H1 (cell line): ENCODE data around the gene RNF8. TPM values are rescaled to one million over a fixed set of nuclear protein-coding genes. Genes with fewer than 3 reads are reported as not detected.

Source experiments
- CTCF ChIA-PET: fragments of 300-600 bp; sonication (Branson Sonifier 250); formaldehyde crosslinking; loops from one replicate; lab custom pipeline; 2021; ENCODE audit not compliant: partially characterized antibody; lab: Charles Lee
- POLR2A ChIA-PET: fragments of 300-600 bp; sonication (Branson Sonifier 250); formaldehyde crosslinking; loops from one replicate; lab custom pipeline; 2021; ENCODE audit warnings: inconsistent platforms; ENCODE audit not compliant: partially characterized antibody; lab: Charles Lee
- DNase-seq, 2 experiments: peaks; one replicate each; pipeline versions ENCODE4 v3.0.0 to v3.0.0-alpha.2; 2010 to 2022; ENCODE audit warnings: low spot score in 2 of 2, low read depth in 1 of 2, mixed read lengths in 1 of 2
- FAIRE-seq: peaks from 2 replicates; lab custom pipeline; 2011; peaks lifted over from hg19 to GRCh38; lab: Jason Lieb, UNC
- H2AFZ ChIP-seq: 2 replicates; pipeline ENCODE4 v1.8.1; 2012; ENCODE audit warnings: low read length, inconsistent platforms
- H2AK5ac ChIP-seq: 2 replicates; pipeline ENCODE4 v1.6.1; 2013; ENCODE audit warnings: low read depth, low read length
- H2BK120ac ChIP-seq: replicated peaks from 2 replicates; pipeline ENCODE3; 2013; ENCODE audit warnings: low read depth, low read length, inconsistent platforms
- H2BK12ac ChIP-seq: 2 replicates; pipeline ENCODE4 v1.6.1; 2013; ENCODE audit warnings: low read depth, low read length
- H2BK15ac ChIP-seq: 2 replicates; pipeline ENCODE4 v1.6.1; 2013; ENCODE audit warnings: low read length
- H2BK20ac ChIP-seq: 2 replicates; pipeline ENCODE4 v1.6.1; 2013; ENCODE audit warnings: low read length
- H2BK5ac ChIP-seq: 2 replicates; pipeline ENCODE4 v1.6.1; 2013; ENCODE audit warnings: low read depth, low read length
- H3K14ac ChIP-seq: 2 replicates; pipeline ENCODE4 v1.6.1; 2013; ENCODE audit warnings: inconsistent platforms; ENCODE audit not compliant: insufficient read length
- H3K18ac ChIP-seq: 2 replicates; pipeline ENCODE4 v1.6.1; 2013; ENCODE audit warnings: low read length; ENCODE audit errors: extremely low read depth
- H3K23ac ChIP-seq: 2 replicates; pipeline ENCODE4 v1.6.1; 2013; ENCODE audit warnings: inconsistent platforms; ENCODE audit not compliant: insufficient read length
- H3K23me2 ChIP-seq: 2 replicates; pipeline ENCODE4 v1.6.1; 2013; ENCODE audit warnings: low read depth, low read length
- H3K27ac ChIP-seq: 2 replicates; pipeline ENCODE4 v1.6.1; 2011; ENCODE audit warnings: low read depth, low read length, inconsistent platforms
- H3K27me3 ChIP-seq, 4 experiments: replicated peaks in 1 of 4; 1 replicate in 1 of 4; 2 replicates in 3 of 4; pipeline versions ENCODE4 v1.6.1 to v1.8.1; 2011 to 2013; ENCODE audit warnings: low read length in 3 of 4, mild to moderate bottlenecking in 3 of 4, inconsistent platforms in 2 of 4, mixed read lengths in 2 of 4, moderate library complexity in 1 of 4; ENCODE audit not compliant: control insufficient read depth in 3 of 4, insufficient read depth in 3 of 4; ENCODE audit errors: extremely low read depth in 1 of 4
- H3K36me3 ChIP-seq, 4 experiments: 2 replicates each; pipeline versions ENCODE4 v1.6.1 to v1.8.1; 2011 to 2013; ENCODE audit warnings: mild to moderate bottlenecking in 4 of 4, low read length in 3 of 4, moderate library complexity in 2 of 4, control low read depth in 1 of 4, inconsistent platforms in 1 of 4; ENCODE audit not compliant: insufficient read depth in 4 of 4, control insufficient read depth in 2 of 4
- H3K4ac ChIP-seq: replicated peaks from 2 replicates; pipeline ENCODE3; 2013; ENCODE audit warnings: low read length, low read depth, mixed read lengths, inconsistent platforms; ENCODE audit not compliant: insufficient read length
- H3K4me1 ChIP-seq, 4 experiments: replicated peaks in 1 of 4; 1 replicate in 1 of 4; 2 replicates in 3 of 4; pipeline versions ENCODE4 v1.6.1 to v1.8.1; 2011 to 2013; ENCODE audit warnings: low read length in 3 of 4, inconsistent platforms in 2 of 4, mixed read lengths in 1 of 4; ENCODE audit not compliant: insufficient read depth in 4 of 4, control insufficient read depth in 3 of 4
- H3K4me2 ChIP-seq, 2 experiments: 2 replicates each; pipeline versions ENCODE4 v1.6.1 to v1.8.1; 2011 to 2013; ENCODE audit warnings: low read depth in 2 of 2, low read length in 2 of 2, control low read depth in 1 of 2, inconsistent platforms in 1 of 2, mild to moderate bottlenecking in 1 of 2; ENCODE audit not compliant: insufficient read depth in 1 of 2
- H3K4me3 ChIP-seq, 4 experiments: fragments of 200-600, 300-600 bp in 1 of 4; sonication (generic), shearing (Covaris generic), sonication (Bioruptor Twin) in 1 of 4; 2 replicates each; pipeline versions ENCODE4 v1.5.1 to v1.8.1; 2011 to 2016; ENCODE audit warnings: low read length in 4 of 4, low read depth in 3 of 4, control low read depth in 2 of 4, inconsistent platforms in 2 of 4, mild to moderate bottlenecking in 2 of 4, mixed read lengths in 1 of 4, moderate library complexity in 1 of 4; ENCODE audit not compliant: insufficient read depth in 2 of 4; ENCODE audit errors: extremely low read depth in 1 of 4
- H3K56ac ChIP-seq: replicated peaks from 2 replicates; pipeline ENCODE3; 2013; ENCODE audit warnings: low read depth, mild to moderate bottlenecking, mixed read lengths, low read length, inconsistent platforms; ENCODE audit not compliant: insufficient read length
- H3K79me1 ChIP-seq: 2 replicates; pipeline ENCODE4 v1.6.1; 2013; ENCODE audit warnings: low read depth, low read length, control low read depth
- H3K79me2 ChIP-seq, 2 experiments: 2 replicates each; pipeline versions ENCODE4 v1.6.1 to v1.8.1; 2012 to 2013; ENCODE audit warnings: low read length in 2 of 2, mild to moderate bottlenecking in 2 of 2, inconsistent platforms in 1 of 2; ENCODE audit not compliant: insufficient read depth in 2 of 2, control insufficient read depth in 1 of 2
- H3K9ac ChIP-seq, 4 experiments: replicated peaks in 1 of 4; 1 replicate in 1 of 4; 2 replicates in 3 of 4; pipeline versions ENCODE4 v1.6.1 to v1.8.1; 2011 to 2013; ENCODE audit warnings: low read depth in 3 of 4, low read length in 3 of 4, control low read depth in 2 of 4, mild to moderate bottlenecking in 2 of 4, moderate library complexity in 2 of 4, inconsistent platforms in 1 of 4; ENCODE audit errors: extremely low read depth in 1 of 4
- H3K9me3 ChIP-seq, 2 experiments: 2 replicates each; pipeline versions ENCODE4 v1.6.1 to v1.8.1; 2012 to 2013; ENCODE audit warnings: mild to moderate bottlenecking in 2 of 2, moderate library complexity in 2 of 2, control low read depth in 1 of 2, inconsistent platforms in 1 of 2, low read depth in 1 of 2, low read length in 1 of 2, mixed read lengths in 1 of 2; ENCODE audit not compliant: insufficient read depth in 2 of 2
- H4K20me1 ChIP-seq, 2 experiments: replicated peaks in 1 of 2; 2 replicates each; pipeline versions ENCODE3 to v1.8.1; 2011 to 2013; ENCODE audit warnings: inconsistent platforms in 2 of 2, low read length in 2 of 2, mild to moderate bottlenecking in 1 of 2; ENCODE audit not compliant: insufficient read depth in 2 of 2, control insufficient read depth in 1 of 2
- H4K5ac ChIP-seq: 2 replicates; pipeline ENCODE4 v1.6.1; 2013; ENCODE audit warnings: low read length, low read depth, mixed read lengths, inconsistent platforms; ENCODE audit not compliant: insufficient read length
- H4K8ac ChIP-seq: 2 replicates; pipeline ENCODE4 v1.8.0; 2013; ENCODE audit warnings: mild to moderate bottlenecking, moderate library complexity, low read length, inconsistent platforms; ENCODE audit not compliant: insufficient read depth; ENCODE audit errors: extremely low read depth
- H4K91ac ChIP-seq: replicated peaks from 2 replicates; pipeline ENCODE3; 2013; ENCODE audit warnings: low read length, mixed read lengths, inconsistent platforms; ENCODE audit not compliant: insufficient read length
- BRCA1 ChIP-seq: IDR thresholded peaks from 2 replicates; pipeline ENCODE4 v1.6.1; 2012; ENCODE audit warnings: low read depth, low read length, improper control_type of control experiment
- RAD21 ChIP-seq, 2 experiments: IDR thresholded peaks in 1 of 2; conservative IDR thresholded peaks in 1 of 2; 2 replicates each; pipeline ENCODE4 v1.6.1; 2011; ENCODE audit warnings: low read depth in 2 of 2, low read length in 2 of 2, improper control_type of control experiment in 1 of 2, inconsistent platforms in 1 of 2, mild to moderate bottlenecking in 1 of 2, moderate library complexity in 1 of 2
- YY1 ChIP-seq: IDR thresholded peaks from 2 replicates; pipeline ENCODE4 v1.6.1; 2011; ENCODE audit warnings: low read depth, mild to moderate bottlenecking, low read length
- WGBS, 2 experiments: shearing (Covaris generic) in 1 of 2; methylation state at CpG; one replicate each; pipeline versions ENCODE4 v1.1.6 to v1.1.7; 2013 to 2015; ENCODE audit warnings: low lambda C conversion rate in 2 of 2, mixed read lengths in 2 of 2, inconsistent platforms in 1 of 2, low coverage in 1 of 2, missing lambda C conversion rate in 1 of 2; ENCODE audit not compliant: insufficient replicate concordance in 2 of 2, insufficient coverage in 1 of 2, insufficient read length in 1 of 2; ENCODE audit errors: extremely low coverage in 1 of 2, missing lambda C conversion rate in 1 of 2; 5-methylcytosine and 5-hydroxymethylcytosine counted together
- polyA plus RNA-seq, 7 experiments: library from polyadenylated mRNA; depleted of rRNA in 3 of 7; stranded (reverse) in 5 of 7; unstranded in 2 of 7; fragments of >200 nt in 5 of 7; fragments of 200-250 nt in 2 of 7; gene quantifications; 1 replicate in 5 of 7; 2 replicates in 1 of 7; 4 replicates in 1 of 7; pipeline versions ENCODE4 v1.2.1 to v1.2.3, GENCODE V29; 2011 to 2013; ENCODE audit warnings: missing spikeins in 2 of 7, mixed read lengths in 2 of 7
- total RNA-seq: library from RNA; stranded (reverse); fragmentation: NEBNext Ultra II Directional; extraction: Animal tissue kit (Norgen Biotek cat#: 25700); gene quantifications from 2 replicates; pipeline ENCODE4 v1.2.1, GENCODE V29; 2021

The RNF8 gene
- total and polyA plus RNA-seq, 2 of the 8 experiments (the other 6 are each of a cell fraction or from before 2014, with no cell fraction given): 20.3 to 44.7 TPM

DNA sequence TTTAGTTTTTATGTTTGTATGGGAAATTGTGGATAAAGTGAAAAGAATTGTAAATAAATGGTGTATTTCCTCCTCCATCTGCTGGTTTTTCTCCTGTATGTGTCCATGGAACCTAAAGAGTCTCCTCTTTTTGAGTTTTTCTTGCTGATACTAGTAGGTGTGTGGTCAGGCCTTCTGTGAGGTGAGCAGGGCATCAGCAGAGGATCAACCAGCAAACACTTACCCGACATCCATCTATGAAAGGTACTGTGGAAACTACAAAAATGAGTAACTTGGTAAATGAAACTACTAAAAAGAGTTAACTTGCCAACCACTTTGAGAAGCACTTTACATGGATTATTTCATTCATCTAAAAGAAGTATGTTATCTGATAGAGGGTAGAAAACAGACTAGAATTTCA, 20.9 kb upstream of the RNF8 start:
- H3K9ac ChIP-seq: no peak overlapping the region
- H4K20me1 ChIP-seq: no peaks in the 10 kb centered on the region
- H3K56ac ChIP-seq: no peak overlapping the region
- CTCF ChIA-PET: interaction anchor here (0.6 kb wide), 1 partner anchor 90 kb away, joined by 3 read pairs; no protein-coding TSS in a partner anchor
- FAIRE-seq (no peak), DNase-seq (no peak)
- H3K27ac ChIP-seq: no peak overlapping the region
- no peaks in the 10 kb centered on the region for H3K9me3 ChIP-seq
- no peak overlapping the region for H3K4ac ChIP-seq
- H3K4me2 ChIP-seq: no peak overlapping the region
- H3K14ac ChIP-seq: no peak overlapping the region
- H2BK15ac ChIP-seq: no peak overlapping the region
- no peak overlapping the region for H3K18ac ChIP-seq
- H2AFZ ChIP-seq: no peak overlapping the region
- no peak overlapping the region for H2BK5ac ChIP-seq
- H2BK20ac ChIP-seq: no peak overlapping the region
- H3K4me1 ChIP-seq: no peaks in the 10 kb centered on the region
- H2BK12ac ChIP-seq: no peak overlapping the region
- H3K4me3 ChIP-seq: no peak overlapping the region
- no peak for TF ChIP-seq BRCA1
- no peak for TF ChIP-seq RAD21 (IDR thresholded peaks at IDR 0.05 in 1 of 2, conservative IDR thresholded peaks at IDR 0.05 in 1 of 2; ENCODE audit: low read depth in 2 of 2, low read length in 2 of 2)
- TF ChIP-seq YY1: no peak
- no peak overlapping the region for H2AK5ac ChIP-seq
- 100% methylated on average over 1 of the region's 1 CpG; no CpG with 5 or more reads in 1 of the 2 experiments for WGBS, 2 experiments
- no peak overlapping the region for H4K8ac ChIP-seq
- H3K79me1 ChIP-seq: no peaks in the 10 kb centered on the region
- no peak overlapping the region for H3K23ac ChIP-seq
- no peaks in the 10 kb centered on the region for H3K79me2 ChIP-seq
- H4K91ac ChIP-seq: no peak overlapping the region
- H2BK120ac ChIP-seq: no peak overlapping the region
- no peaks in the 10 kb centered on the region for H3K23me2 ChIP-seq
- H4K5ac ChIP-seq: no peak overlapping the region
- no peaks in the 10 kb centered on the region for H3K27me3 ChIP-seq
- peaks cover 0 to 18% (median 5%) of the 10 kb centered on the region in 4 experiments; a peak in 4 of 8 replicates for H3K36me3 ChIP-seq
- POLR2A ChIA-PET: no interaction called here
